ENCODE measurements around the gene ERCC6L2.

The ERCC6L2 gene

GRCh38 chr9:95920017-95920416 lies 44.5 kb downstream of the ERCC6L2 start:
- DNase-seq (ENCODE audit: low read depth): no peak

- DNase-seq (ENCODE audit: low read depth): no peak
Observed at GRCh38 chr9:95923794-95924193, 48.3 kb downstream of the ERCC6L2 start.

- no peak for DNase-seq (ENCODE audit: low read depth)
Observed at GRCh38 chr9:95924987-95925386, 49.5 kb downstream of the ERCC6L2 start.

- DNase-seq (ENCODE audit: low read depth): no peak
Observed at GRCh38 chr9:95927271-95928004, 51.9 kb downstream of the ERCC6L2 start.

- DNase-seq (ENCODE audit: low read depth): no peak
Observed at GRCh38 chr9:95930277-95930676, 54.8 kb downstream of the ERCC6L2 start.

- DNase-seq (ENCODE audit: low read depth): no peak
Observed at GRCh38 chr9:95935861-95936578, 60.5 kb downstream of the ERCC6L2 start.

GRCh38 chr9:95936579-95937075 lies 61.1 kb downstream of the ERCC6L2 start:
- no peak for DNase-seq (ENCODE audit: low read depth)

GRCh38 chr9:95937131-95937530 lies 61.6 kb downstream of the ERCC6L2 start:
- DNase-seq (ENCODE audit: low read depth): no peak

- DNase-seq (ENCODE audit: low read depth): no peak
Observed at GRCh38 chr9:95938724-95939123, 63.2 kb downstream of the ERCC6L2 start.

- no peak for DNase-seq (ENCODE audit: low read depth)
Observed at GRCh38 chr9:95939472-95939871, 64.0 kb downstream of the ERCC6L2 start.

- no peak for DNase-seq (ENCODE audit: low read depth)
Observed at GRCh38 chr9:95940265-95940664, 64.8 kb downstream of the ERCC6L2 start.

- no peak for DNase-seq (ENCODE audit: low read depth)
Observed at GRCh38 chr9:95942016-95942415, 66.5 kb downstream of the ERCC6L2 start.

- DNase-seq (ENCODE audit: low read depth): no peak
Observed at GRCh38 chr9:95947118-95947517, 71.6 kb downstream of the ERCC6L2 start.

- DNase-seq (ENCODE audit: low read depth): no peak
Observed at GRCh38 chr9:95952471-95952870, 77.0 kb downstream of the ERCC6L2 start.

- DNase-seq (ENCODE audit: low read depth): no peak
Observed at GRCh38 chr9:95953986-95954385, 78.5 kb downstream of the ERCC6L2 start.

- DNase-seq (ENCODE audit: low read depth): no peak
Observed at GRCh38 chr9:95954940-95955339, 79.4 kb downstream of the ERCC6L2 start.

GRCh38 chr9:95962936-95963335 lies 87.4 kb downstream of the ERCC6L2 start:
- no peak for DNase-seq (ENCODE audit: low read depth)

GRCh38 chr9:95963659-95964058 lies 88.2 kb downstream of the ERCC6L2 start:
- DNase-seq (ENCODE audit: low read depth): no peak

GRCh38 chr9:95966306-95966705 lies 90.8 kb downstream of the ERCC6L2 start:
- DNase-seq (ENCODE audit: low read depth): no peak

- no peak for DNase-seq (ENCODE audit: low read depth)
Observed at GRCh38 chr9:95970317-95970716, 94.8 kb downstream of the ERCC6L2 start.

GRCh38 chr9:95971815-95972214 lies 96.3 kb downstream of the ERCC6L2 start:
- DNase-seq (ENCODE audit: low read depth): no peak

- no peak for DNase-seq (ENCODE audit: low read depth)
Observed at GRCh38 chr9:95974389-95974788, 98.9 kb downstream of the ERCC6L2 start.

- no peak for DNase-seq (ENCODE audit: low read depth)
Observed at GRCh38 chr9:95977371-95977770, 101.9 kb downstream of the ERCC6L2 start.
